H1 (cell line): ENCODE data around the gene EIPR1.

Source experiments
- BACH1 ChIP-seq: IDR thresholded peaks from 2 replicates; pipeline ENCODE4 v1.6.1; 2012; ENCODE audit warnings: low read length, improper control_type of control experiment
- CHD2 ChIP-seq: IDR thresholded peaks from 2 replicates; pipeline ENCODE4 v1.6.1; 2012; ENCODE audit warnings: low read length, improper control_type of control experiment
- EGR1 ChIP-seq: IDR thresholded peaks from 2 replicates; pipeline ENCODE4 v1.6.1; 2011; ENCODE audit warnings: low read depth, low read length, borderline replicate concordance
- HDAC6 ChIP-seq: IDR thresholded peaks from one replicate; pipeline ENCODE4 v1.7.1; 2012; ENCODE audit warnings: low read depth, mild to moderate bottlenecking, inconsistent platforms, low read length, moderate library complexity
- KDM1A ChIP-seq: fragments of 200-600, 300-600 bp; sonication (generic); IDR thresholded peaks from 2 replicates; pipeline ENCODE4 v1.7.1; 2016; ENCODE audit warnings: mild to moderate bottlenecking, low read length, borderline replicate concordance
- KDM4A ChIP-seq: IDR thresholded peaks from one replicate; pipeline ENCODE4 v1.7.1; 2012; ENCODE audit warnings: low read depth, mild to moderate bottlenecking, moderate library complexity, low read length, inconsistent platforms; ENCODE audit not compliant: severe bottlenecking
- POLR2A ChIP-seq, 2 experiments: IDR thresholded peaks; 1 replicate in 1 of 2; 2 replicates in 1 of 2; pipeline ENCODE4 v1.6.1; 2011; ENCODE audit warnings: low read depth in 2 of 2, low read length in 2 of 2, mild to moderate bottlenecking in 2 of 2; ENCODE audit errors: control extremely low read depth in 1 of 2
- RAD21 ChIP-seq, 2 experiments: IDR thresholded peaks in 1 of 2; conservative IDR thresholded peaks in 1 of 2; 2 replicates each; pipeline ENCODE4 v1.6.1; 2011; ENCODE audit warnings: low read depth in 2 of 2, low read length in 2 of 2, improper control_type of control experiment in 1 of 2, inconsistent platforms in 1 of 2, mild to moderate bottlenecking in 1 of 2, moderate library complexity in 1 of 2
- SIN3A ChIP-seq, 2 experiments: IDR thresholded peaks in 1 of 2; conservative IDR thresholded peaks in 1 of 2; 2 replicates each; pipeline ENCODE4 v1.6.1; 2011 to 2012; ENCODE audit warnings: low read length in 2 of 2, improper control_type of control experiment in 1 of 2, low read depth in 1 of 2, mild to moderate bottlenecking in 1 of 2
- SP1 ChIP-seq: IDR thresholded peaks from 2 replicates; pipeline ENCODE4 v1.6.1; 2011; ENCODE audit warnings: low read depth, low read length
- TAF1 ChIP-seq: IDR thresholded peaks from 2 replicates; pipeline ENCODE4 v1.6.1; 2011; ENCODE audit warnings: mild to moderate bottlenecking, low read depth, low read length
- TAF7 ChIP-seq: optimal IDR thresholded peaks from 2 replicates; pipeline ENCODE3; 2011; ENCODE audit warnings: low read depth, mild to moderate bottlenecking, inconsistent platforms, low read length, moderate library complexity, borderline replicate concordance
- TEAD4 ChIP-seq: IDR thresholded peaks from 2 replicates; pipeline ENCODE4 v1.6.1; 2012; ENCODE audit warnings: low read depth, low read length, inconsistent platforms, mixed read lengths
- TF ChIP-seq, protein P1 (sequence below), 3 experiments: IDR thresholded peaks; 1 replicate in 2 of 3; 2 replicates in 1 of 3; pipeline versions ENCODE4 v1.5.1 to v1.6.1; 2011; ENCODE audit warnings: low read length in 3 of 3, mild to moderate bottlenecking in 3 of 3, inconsistent platforms in 2 of 3, low read depth in 1 of 3, moderate library complexity in 1 of 3; ENCODE audit not compliant: insufficient read depth in 1 of 3; ENCODE audit errors: control extremely low read depth in 1 of 3

DNA sequence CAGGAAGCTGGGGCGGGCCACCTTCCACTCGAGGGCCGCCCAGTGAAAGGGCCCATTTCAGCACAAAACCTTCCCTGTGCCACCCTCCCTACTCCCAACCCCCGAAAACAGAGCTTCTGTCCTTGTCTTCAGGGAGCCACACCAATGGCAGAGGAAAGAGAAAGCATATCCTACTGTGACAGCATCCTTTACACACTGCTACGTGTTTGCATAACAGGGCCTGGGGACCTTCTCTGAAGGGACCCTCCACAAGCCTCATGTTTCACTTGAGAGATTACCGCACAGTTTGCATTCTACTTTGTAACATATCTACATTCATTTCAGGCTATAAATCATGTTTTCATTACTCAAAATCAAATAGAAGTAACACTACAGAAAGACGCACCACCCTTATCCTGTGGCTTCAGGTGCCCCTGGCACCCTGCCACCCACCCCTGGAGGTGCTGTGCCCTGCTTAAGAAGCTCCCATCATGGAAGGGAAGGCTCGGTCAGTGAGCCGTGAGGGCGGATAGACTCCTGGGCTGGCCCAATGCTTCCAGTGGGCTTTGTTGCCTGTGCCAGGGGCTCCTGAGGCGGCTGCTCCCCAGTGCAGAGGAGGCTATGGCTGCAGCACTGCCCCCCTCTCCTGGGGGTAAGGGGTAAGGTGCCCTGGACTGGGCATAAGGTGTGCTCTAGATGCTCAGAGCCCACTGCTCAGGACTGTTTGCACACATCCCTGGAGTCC lies 52.0 kb downstream of the EIPR1 start:
- TF ChIP-seq TEAD4 (no peak), TAF7 (no peak), CHD2 (no peak), POLR2A (IDR thresholded peaks at IDR 0.05; ENCODE audit: control extremely low read depth in 1 of 2, low read depth in 2 of 2, low read length in 2 of 2) (no peak), HDAC6 (no peak), KDM4A (no peak), SP1 (no peak), BACH1 (no peak), EGR1 (no peak), KDM1A (no peak), SIN3A (conservative IDR thresholded peaks at IDR 0.05 in 1 of 2, IDR thresholded peaks at IDR 0.05 in 1 of 2; ENCODE audit: low read depth in 1 of 2, low read length in 2 of 2) (no peak), RAD21 (IDR thresholded peaks at IDR 0.05 in 1 of 2, conservative IDR thresholded peaks at IDR 0.05 in 1 of 2; ENCODE audit: low read depth in 2 of 2, low read length in 2 of 2) (peak in 1 of 2 experiments; percentile 16; a peak in 2 of 4 replicates), TAF1 (no peak)
- TF ChIP-seq, protein P1, sequence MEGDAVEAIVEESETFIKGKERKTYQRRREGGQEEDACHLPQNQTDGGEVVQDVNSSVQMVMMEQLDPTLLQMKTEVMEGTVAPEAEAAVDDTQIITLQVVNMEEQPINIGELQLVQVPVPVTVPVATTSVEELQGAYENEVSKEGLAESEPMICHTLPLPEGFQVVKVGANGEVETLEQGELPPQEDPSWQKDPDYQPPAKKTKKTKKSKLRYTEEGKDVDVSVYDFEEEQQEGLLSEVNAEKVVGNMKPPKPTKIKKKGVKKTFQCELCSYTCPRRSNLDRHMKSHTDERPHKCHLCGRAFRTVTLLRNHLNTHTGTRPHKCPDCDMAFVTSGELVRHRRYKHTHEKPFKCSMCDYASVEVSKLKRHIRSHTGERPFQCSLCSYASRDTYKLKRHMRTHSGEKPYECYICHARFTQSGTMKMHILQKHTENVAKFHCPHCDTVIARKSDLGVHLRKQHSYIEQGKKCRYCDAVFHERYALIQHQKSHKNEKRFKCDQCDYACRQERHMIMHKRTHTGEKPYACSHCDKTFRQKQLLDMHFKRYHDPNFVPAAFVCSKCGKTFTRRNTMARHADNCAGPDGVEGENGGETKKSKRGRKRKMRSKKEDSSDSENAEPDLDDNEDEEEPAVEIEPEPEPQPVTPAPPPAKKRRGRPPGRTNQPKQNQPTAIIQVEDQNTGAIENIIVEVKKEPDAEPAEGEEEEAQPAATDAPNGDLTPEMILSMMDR (IDR thresholded peaks at IDR 0.05; ENCODE audit: control extremely low read depth in 1 of 3, insufficient read depth in 1 of 3, low read depth in 1 of 3, low read length in 3 of 3), result no peak
